WTC11 (cell line): ENCODE measurements around the gene TIMM22. TPM values are rescaled to one million over a fixed set of nuclear protein-coding genes. Genes with fewer than 3 reads are reported as not detected.

Experiments used
- ATAC-seq: fragments of 200-7000 bp; cut with Tn5 transposase; 2 replicates; pipeline ENCODE4 v1.10.0; 2021; ENCODE audit warnings: mild to moderate bottlenecking, moderate library complexity
- CTCF ChIA-PET: fragments of 300-600 bp; sonication (Branson Sonifier 250); formaldehyde crosslinking; loops from one replicate; lab custom pipeline; 2021; ENCODE audit warnings: antibody characterized with exemption; lab: Charles Lee
- POLR2A ChIA-PET: fragments of 350-600 bp; sonication (Branson Sonifier 250); formaldehyde crosslinking; loops from one replicate; lab custom pipeline; 2021; ENCODE audit warnings: antibody characterized with exemption; lab: Charles Lee
- DNase-seq: peaks from one replicate; pipeline ENCODE4 v3.0.0; 2021; ENCODE audit warnings: low spot score
- H3K27ac Mint-ChIP-seq: 2 replicates; pipeline ENCODE4 v1.8.0; 2021; ENCODE audit warnings: mixed read lengths
- H3K27me3 Mint-ChIP-seq: 2 replicates; pipeline ENCODE4 v1.8.0; 2021; ENCODE audit warnings: low read depth, mild to moderate bottlenecking, moderate library complexity, mixed read lengths
- H3K36me3 Mint-ChIP-seq: 2 replicates; pipeline ENCODE4 v1.8.0; 2021; ENCODE audit warnings: mixed read lengths
- H3K4me1 Mint-ChIP-seq: 2 replicates; pipeline ENCODE4 v1.8.0; 2022; ENCODE audit warnings: mixed read lengths
- H3K4me3 Mint-ChIP-seq: 2 replicates; pipeline ENCODE4 v1.8.0; 2021; ENCODE audit warnings: mild to moderate bottlenecking, moderate library complexity, mixed read lengths
- H3K9me3 Mint-ChIP-seq: 2 replicates; pipeline ENCODE4 v1.8.0; 2021; ENCODE audit warnings: mixed read lengths
- CREM ChIP-seq: sonication (generic); formaldehyde crosslinking; IDR thresholded peaks from 2 replicates; pipeline ENCODE4 v1.8.1; 2022; ENCODE audit warnings: mild to moderate bottlenecking, missing genetic modification reagents, moderate library complexity
- FOXK1 ChIP-seq: sonication (generic); formaldehyde crosslinking; IDR thresholded peaks from 2 replicates; pipeline ENCODE4 v1.8.0; 2022; ENCODE audit warnings: mild to moderate bottlenecking, moderate library complexity, missing genetic modification reagents
- FOXP1 ChIP-seq: sonication (generic); formaldehyde crosslinking; IDR thresholded peaks from 2 replicates; pipeline ENCODE4 v1.8.0; 2022; ENCODE audit warnings: missing genetic modification reagents, mild to moderate bottlenecking, moderate library complexity, borderline replicate concordance
- GRHL2 ChIP-seq: fragments of 250-450 bp; sonication (Bioruptor Pico); IDR thresholded peaks from 2 replicates; pipeline ENCODE4 v1.8.0; 2022; ENCODE audit warnings: mild to moderate bottlenecking, moderate library complexity; ENCODE audit not compliant: insufficient replicate concordance, severe bottlenecking
- JUN ChIP-seq: sonication (generic); formaldehyde crosslinking; IDR thresholded peaks from 2 replicates; pipeline ENCODE4 v1.8.0; 2023; ENCODE audit warnings: mild to moderate bottlenecking, missing genetic modification reagents
- KAT7 ChIP-seq: sonication (generic); formaldehyde crosslinking; IDR thresholded peaks from 2 replicates; pipeline ENCODE4 v1.8.1; 2023; ENCODE audit warnings: missing genetic modification reagents, mild to moderate bottlenecking, borderline replicate concordance
- NR1H2 ChIP-seq: sonication (generic); formaldehyde crosslinking; IDR thresholded peaks from 2 replicates; pipeline ENCODE4 v1.9.0; 2021; ENCODE audit warnings: mild to moderate bottlenecking, moderate library complexity, missing genetic modification reagents
- SMAD3 ChIP-seq: sonication (generic); formaldehyde crosslinking; IDR thresholded peaks from 2 replicates; pipeline ENCODE4 v1.8.0; 2022; ENCODE audit warnings: missing genetic modification reagents, mild to moderate bottlenecking, borderline replicate concordance
- TEAD4 ChIP-seq: sonication (generic); formaldehyde crosslinking; IDR thresholded peaks from 2 replicates; pipeline ENCODE4 v1.8.0; 2022; ENCODE audit warnings: mild to moderate bottlenecking, missing genetic modification reagents
- ZBTB21 ChIP-seq: sonication (generic); formaldehyde crosslinking; IDR thresholded peaks from 2 replicates; pipeline ENCODE4 v1.8.1; 2023; ENCODE audit warnings: mild to moderate bottlenecking, missing genetic modification reagents, borderline replicate concordance
- ZNF232 ChIP-seq: sonication (generic); formaldehyde crosslinking; IDR thresholded peaks from 2 replicates; pipeline ENCODE4 v1.8.0; 2022; ENCODE audit warnings: mild to moderate bottlenecking, missing genetic modification reagents
- ZNF263 ChIP-seq: sonication (generic); formaldehyde crosslinking; IDR thresholded peaks from 2 replicates; pipeline ENCODE4 v1.8.1; 2022; ENCODE audit warnings: low read depth, mild to moderate bottlenecking, moderate library complexity, missing genetic modification reagents
- ZNF423 ChIP-seq: fragments of 250-450 bp; sonication (Bioruptor Pico); IDR thresholded peaks from 2 replicates; pipeline ENCODE4 v2.1.2; 2022; ENCODE audit warnings: mild to moderate bottlenecking, moderate library complexity
- total RNA-seq: library from RNA; stranded (reverse); gene quantifications from 3 replicates; pipeline ENCODE4 v1.2.3, GENCODE V29; 2021
- TF ChIP-seq, protein P1 (sequence below): fragments of 200-600 bp; IDR thresholded peaks from 2 replicates; pipeline ENCODE4 v1.8.0; 2022; ENCODE audit warnings: antibody characterized with exemption
- TF ChIP-seq, protein P2 (sequence below): sonication (generic); formaldehyde crosslinking; IDR thresholded peaks from 2 replicates; pipeline ENCODE4 v1.8.1; 2023; ENCODE audit warnings: mild to moderate bottlenecking, missing genetic modification reagents, borderline replicate concordance
- TF ChIP-seq, protein P3 (sequence below): sonication (generic); formaldehyde crosslinking; IDR thresholded peaks from 2 replicates; pipeline ENCODE4 v1.8.0; 2022; ENCODE audit warnings: mild to moderate bottlenecking, missing genetic modification reagents
- TF ChIP-seq, protein P4 (sequence below): sonication (generic); formaldehyde crosslinking; IDR thresholded peaks from 2 replicates; pipeline ENCODE4 v1.8.0; 2023; ENCODE audit warnings: mild to moderate bottlenecking, missing genetic modification reagents
- TF ChIP-seq, protein P5 (sequence below): sonication (generic); formaldehyde crosslinking; IDR thresholded peaks from 2 replicates; pipeline ENCODE4 v1.8.1; 2023; ENCODE audit warnings: mild to moderate bottlenecking, missing genetic modification reagents
- TF ChIP-seq, protein P6 (sequence below): sonication (generic); formaldehyde crosslinking; IDR thresholded peaks from 2 replicates; pipeline ENCODE4 v1.8.0; 2022; ENCODE audit warnings: mild to moderate bottlenecking, missing genetic modification reagents

TIMM22 gene
- total RNA-seq, 1 experiment from 2014 or later = 18.0 TPM

DNA sequence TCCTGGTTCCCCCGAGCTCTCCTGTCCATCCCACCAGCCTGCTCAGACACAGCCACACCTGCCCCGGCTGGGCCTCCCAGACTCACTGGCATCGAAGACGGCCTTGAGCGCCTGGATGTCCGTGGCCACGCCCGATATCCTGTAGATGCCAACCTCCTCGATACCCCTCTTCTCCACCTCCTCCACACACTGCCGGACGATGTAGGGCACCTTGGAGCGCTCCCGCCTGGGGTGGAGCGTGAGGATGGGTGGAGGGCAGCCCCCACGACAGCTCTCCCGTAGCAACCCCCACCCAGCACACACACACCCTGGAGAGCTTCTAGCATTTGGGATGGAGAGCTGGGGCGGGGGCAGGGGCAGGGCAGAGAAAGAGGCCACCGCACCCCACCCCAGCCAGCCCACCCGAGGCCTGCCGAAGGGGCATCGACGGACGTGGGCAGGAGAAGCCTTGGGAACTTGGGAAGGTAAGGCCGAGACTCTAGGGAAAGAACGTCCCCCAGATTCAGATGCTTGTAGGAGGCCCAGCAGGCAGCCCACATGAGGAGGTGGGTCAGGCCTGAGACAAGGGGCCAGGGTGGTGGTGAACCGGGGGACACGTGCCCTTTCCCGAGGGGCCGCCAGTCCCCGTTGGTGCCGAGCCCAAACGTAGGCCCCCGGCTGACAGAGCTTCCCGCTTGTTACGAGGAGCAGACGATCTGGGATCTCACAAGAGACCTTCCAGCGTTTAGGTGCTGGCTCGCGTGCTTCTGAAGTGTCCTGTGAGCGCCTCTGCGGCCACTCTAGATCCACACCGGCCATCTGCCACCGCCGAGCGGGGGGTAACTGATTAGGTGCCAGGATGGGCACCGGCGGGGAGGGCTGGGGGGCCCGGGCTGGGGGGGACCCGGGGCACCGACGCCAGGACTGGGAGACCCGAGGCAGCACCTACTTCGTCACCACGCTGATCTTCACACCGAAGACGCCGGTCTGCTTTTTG, 15.1 kb downstream of the TIMM22 start:
- CTCF ChIA-PET = interaction anchor here (0.9 to 1.2 kb wide), 2 partner anchors 44 to 175 kb away, joined by 3 to 4 read pairs; no protein-coding TSS in a partner anchor
- Mint-ChIP-seq H3K4me3 (no peak overlapping the region), H3K27me3 (no peaks in the 10 kb centered on the region), H3K4me1 (no peaks in the 10 kb centered on the region), H3K9me3 (no peaks in the 10 kb centered on the region), H3K27ac (no peak overlapping the region), H3K36me3 (no peaks in the 10 kb centered on the region)
- DNase-seq (no peak), ATAC-seq (no peak)
- POLR2A ChIA-PET = no interaction called here
- no peak for TF ChIP-seq JUN (CRISPR knock-in tag)
- TF ChIP-seq, protein P1, sequence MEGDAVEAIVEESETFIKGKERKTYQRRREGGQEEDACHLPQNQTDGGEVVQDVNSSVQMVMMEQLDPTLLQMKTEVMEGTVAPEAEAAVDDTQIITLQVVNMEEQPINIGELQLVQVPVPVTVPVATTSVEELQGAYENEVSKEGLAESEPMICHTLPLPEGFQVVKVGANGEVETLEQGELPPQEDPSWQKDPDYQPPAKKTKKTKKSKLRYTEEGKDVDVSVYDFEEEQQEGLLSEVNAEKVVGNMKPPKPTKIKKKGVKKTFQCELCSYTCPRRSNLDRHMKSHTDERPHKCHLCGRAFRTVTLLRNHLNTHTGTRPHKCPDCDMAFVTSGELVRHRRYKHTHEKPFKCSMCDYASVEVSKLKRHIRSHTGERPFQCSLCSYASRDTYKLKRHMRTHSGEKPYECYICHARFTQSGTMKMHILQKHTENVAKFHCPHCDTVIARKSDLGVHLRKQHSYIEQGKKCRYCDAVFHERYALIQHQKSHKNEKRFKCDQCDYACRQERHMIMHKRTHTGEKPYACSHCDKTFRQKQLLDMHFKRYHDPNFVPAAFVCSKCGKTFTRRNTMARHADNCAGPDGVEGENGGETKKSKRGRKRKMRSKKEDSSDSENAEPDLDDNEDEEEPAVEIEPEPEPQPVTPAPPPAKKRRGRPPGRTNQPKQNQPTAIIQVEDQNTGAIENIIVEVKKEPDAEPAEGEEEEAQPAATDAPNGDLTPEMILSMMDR = no peak
- TF ChIP-seq FOXP1 (CRISPR knock-in tag) = 0 out of 2 replicates have a peak, but pooled peaks have one; percentile 33
- no peak for TF ChIP-seq SMAD3
- TF ChIP-seq CREM (CRISPR knock-in tag) = no peak
- TF ChIP-seq, protein P2, sequence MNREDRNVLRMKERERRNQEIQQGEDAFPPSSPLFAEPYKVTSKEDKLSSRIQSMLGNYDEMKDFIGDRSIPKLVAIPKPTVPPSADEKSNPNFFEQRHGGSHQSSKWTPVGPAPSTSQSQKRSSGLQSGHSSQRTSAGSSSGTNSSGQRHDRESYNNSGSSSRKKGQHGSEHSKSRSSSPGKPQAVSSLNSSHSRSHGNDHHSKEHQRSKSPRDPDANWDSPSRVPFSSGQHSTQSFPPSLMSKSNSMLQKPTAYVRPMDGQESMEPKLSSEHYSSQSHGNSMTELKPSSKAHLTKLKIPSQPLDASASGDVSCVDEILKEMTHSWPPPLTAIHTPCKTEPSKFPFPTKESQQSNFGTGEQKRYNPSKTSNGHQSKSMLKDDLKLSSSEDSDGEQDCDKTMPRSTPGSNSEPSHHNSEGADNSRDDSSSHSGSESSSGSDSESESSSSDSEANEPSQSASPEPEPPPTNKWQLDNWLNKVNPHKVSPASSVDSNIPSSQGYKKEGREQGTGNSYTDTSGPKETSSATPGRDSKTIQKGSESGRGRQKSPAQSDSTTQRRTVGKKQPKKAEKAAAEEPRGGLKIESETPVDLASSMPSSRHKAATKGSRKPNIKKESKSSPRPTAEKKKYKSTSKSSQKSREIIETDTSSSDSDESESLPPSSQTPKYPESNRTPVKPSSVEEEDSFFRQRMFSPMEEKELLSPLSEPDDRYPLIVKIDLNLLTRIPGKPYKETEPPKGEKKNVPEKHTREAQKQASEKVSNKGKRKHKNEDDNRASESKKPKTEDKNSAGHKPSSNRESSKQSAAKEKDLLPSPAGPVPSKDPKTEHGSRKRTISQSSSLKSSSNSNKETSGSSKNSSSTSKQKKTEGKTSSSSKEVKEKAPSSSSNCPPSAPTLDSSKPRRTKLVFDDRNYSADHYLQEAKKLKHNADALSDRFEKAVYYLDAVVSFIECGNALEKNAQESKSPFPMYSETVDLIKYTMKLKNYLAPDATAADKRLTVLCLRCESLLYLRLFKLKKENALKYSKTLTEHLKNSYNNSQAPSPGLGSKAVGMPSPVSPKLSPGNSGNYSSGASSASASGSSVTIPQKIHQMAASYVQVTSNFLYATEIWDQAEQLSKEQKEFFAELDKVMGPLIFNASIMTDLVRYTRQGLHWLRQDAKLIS (CRISPR knock-in tag) = no peak
- no peak for TF ChIP-seq ZNF263 (CRISPR knock-in tag)
- TF ChIP-seq, all 79 proteins: peak for 1

DNA sequence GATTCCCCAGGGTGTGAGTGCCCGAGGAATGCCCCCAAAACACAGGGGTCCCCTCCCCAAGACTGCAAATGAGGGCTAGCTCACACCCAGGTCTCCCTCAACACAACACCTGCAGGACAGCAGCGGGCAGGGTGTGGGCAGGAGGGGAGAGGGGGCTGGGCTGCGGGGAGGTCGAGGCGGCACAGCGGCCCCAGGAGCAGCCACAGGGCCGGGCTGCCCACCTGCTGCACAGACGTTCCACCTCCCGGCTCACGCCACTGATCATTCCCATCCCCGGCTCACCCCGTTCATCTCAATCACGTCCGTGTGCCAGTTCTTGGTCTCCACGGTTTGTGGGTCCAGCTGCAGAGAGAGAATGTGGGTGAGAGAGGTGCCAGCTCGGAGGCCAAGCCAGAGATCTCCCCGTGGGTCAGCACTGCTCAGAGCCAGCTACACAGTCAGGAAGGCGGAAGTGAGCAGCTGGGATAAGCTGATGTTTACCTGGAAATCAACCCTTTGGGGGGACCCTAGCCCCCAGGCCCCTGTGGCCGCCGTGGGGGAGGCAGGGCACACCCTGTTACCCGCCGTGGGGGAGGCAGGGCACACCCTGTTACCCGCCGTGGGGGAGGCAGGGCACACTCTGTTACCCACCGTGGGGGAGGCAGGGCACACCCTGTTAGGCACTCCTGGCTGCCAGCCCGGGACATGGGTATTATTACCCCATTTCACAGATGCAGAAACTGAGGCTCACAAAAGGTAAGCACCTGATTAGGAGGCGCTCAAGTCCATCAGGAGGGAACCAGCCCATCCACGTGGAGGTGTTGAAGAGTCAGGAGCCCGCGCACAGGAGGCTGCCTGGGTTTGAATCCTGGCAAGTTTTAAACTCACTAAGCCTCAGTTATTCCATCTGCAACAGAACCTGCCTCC, 16.1 kb downstream of the TIMM22 start:
- Mint-ChIP-seq H3K4me1 (no peaks in the 10 kb centered on the region), H3K36me3 (no peaks in the 10 kb centered on the region), H3K27me3 (no peaks in the 10 kb centered on the region), H3K9me3 (no peaks in the 10 kb centered on the region), H3K27ac (no peak overlapping the region), H3K4me3 (no peak overlapping the region)
- ATAC-seq (no peak), DNase-seq (no peak)
- CTCF ChIA-PET = interaction anchor here (0.9 to 1.2 kb wide), 2 partner anchors 43 to 174 kb away, joined by 3 to 4 read pairs; no protein-coding TSS in a partner anchor
- POLR2A ChIA-PET = no interaction called here
- no peak for TF ChIP-seq CREM (CRISPR knock-in tag)
- TF ChIP-seq, protein P3, sequence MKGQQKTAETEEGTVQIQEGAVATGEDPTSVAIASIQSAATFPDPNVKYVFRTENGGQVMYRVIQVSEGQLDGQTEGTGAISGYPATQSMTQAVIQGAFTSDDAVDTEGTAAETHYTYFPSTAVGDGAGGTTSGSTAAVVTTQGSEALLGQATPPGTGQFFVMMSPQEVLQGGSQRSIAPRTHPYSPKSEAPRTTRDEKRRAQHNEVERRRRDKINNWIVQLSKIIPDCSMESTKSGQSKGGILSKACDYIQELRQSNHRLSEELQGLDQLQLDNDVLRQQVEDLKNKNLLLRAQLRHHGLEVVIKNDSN (CRISPR knock-in tag) = no peak
- no peak for TF ChIP-seq ZNF232 (CRISPR knock-in tag)
- TF ChIP-seq, protein P4, sequence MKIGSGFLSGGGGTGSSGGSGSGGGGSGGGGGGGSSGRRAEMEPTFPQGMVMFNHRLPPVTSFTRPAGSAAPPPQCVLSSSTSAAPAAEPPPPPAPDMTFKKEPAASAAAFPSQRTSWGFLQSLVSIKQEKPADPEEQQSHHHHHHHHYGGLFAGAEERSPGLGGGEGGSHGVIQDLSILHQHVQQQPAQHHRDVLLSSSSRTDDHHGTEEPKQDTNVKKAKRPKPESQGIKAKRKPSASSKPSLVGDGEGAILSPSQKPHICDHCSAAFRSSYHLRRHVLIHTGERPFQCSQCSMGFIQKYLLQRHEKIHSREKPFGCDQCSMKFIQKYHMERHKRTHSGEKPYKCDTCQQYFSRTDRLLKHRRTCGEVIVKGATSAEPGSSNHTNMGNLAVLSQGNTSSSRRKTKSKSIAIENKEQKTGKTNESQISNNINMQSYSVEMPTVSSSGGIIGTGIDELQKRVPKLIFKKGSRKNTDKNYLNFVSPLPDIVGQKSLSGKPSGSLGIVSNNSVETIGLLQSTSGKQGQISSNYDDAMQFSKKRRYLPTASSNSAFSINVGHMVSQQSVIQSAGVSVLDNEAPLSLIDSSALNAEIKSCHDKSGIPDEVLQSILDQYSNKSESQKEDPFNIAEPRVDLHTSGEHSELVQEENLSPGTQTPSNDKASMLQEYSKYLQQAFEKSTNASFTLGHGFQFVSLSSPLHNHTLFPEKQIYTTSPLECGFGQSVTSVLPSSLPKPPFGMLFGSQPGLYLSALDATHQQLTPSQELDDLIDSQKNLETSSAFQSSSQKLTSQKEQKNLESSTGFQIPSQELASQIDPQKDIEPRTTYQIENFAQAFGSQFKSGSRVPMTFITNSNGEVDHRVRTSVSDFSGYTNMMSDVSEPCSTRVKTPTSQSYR = no peak
- no peak for TF ChIP-seq TEAD4 (CRISPR knock-in tag)
- no peak for TF ChIP-seq ZNF423 (CRISPR knock-in tag)
- TF ChIP-seq, protein P5, sequence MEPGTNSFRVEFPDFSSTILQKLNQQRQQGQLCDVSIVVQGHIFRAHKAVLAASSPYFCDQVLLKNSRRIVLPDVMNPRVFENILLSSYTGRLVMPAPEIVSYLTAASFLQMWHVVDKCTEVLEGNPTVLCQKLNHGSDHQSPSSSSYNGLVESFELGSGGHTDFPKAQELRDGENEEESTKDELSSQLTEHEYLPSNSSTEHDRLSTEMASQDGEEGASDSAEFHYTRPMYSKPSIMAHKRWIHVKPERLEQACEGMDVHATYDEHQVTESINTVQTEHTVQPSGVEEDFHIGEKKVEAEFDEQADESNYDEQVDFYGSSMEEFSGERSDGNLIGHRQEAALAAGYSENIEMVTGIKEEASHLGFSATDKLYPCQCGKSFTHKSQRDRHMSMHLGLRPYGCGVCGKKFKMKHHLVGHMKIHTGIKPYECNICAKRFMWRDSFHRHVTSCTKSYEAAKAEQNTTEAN (CRISPR knock-in tag) = no peak
- no peak for TF ChIP-seq GRHL2 (CRISPR knock-in tag)
- TF ChIP-seq KAT7 (CRISPR knock-in tag) = no peak
- no peak for TF ChIP-seq FOXK1 (CRISPR knock-in tag)
- no peak for TF ChIP-seq NR1H2 (CRISPR knock-in tag)
- TF ChIP-seq SMAD3 = no peak
- TF ChIP-seq, protein P6, sequence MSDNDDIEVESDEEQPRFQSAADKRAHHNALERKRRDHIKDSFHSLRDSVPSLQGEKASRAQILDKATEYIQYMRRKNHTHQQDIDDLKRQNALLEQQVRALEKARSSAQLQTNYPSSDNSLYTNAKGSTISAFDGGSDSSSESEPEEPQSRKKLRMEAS (CRISPR knock-in tag) = no peak
- TF ChIP-seq ZBTB21 = no peak
- TF ChIP-seq, all 79 proteins: peak for 0
